HG02678 (cell line): ENCODE measurements around the gene SLC6A9.

Experiments used
- ATAC-seq: cut with Tn5 transposase; IDR thresholded peaks from one replicate; pipeline ENCODE4 v1.9.1; 2021; ENCODE audit warnings: mild to moderate bottlenecking, moderate library complexity; ENCODE audit not compliant: unreplicated experiment

Gene SLC6A9

GRCh38 chr1:43973981-43974442 lies 57.2 kb downstream of the SLC6A9 start:
- no peak for ATAC-seq

GRCh38 chr1:43971336-43971980 lies 59.8 kb downstream of the SLC6A9 start:
- ATAC-seq, result no peak

- ATAC-seq, result no peak
Measured at GRCh38 chr1:43970911-43971310, 60.4 kb downstream of the SLC6A9 start.

- no peak for ATAC-seq
Measured at GRCh38 chr1:43970502-43970901, 60.8 kb downstream of the SLC6A9 start.

- ATAC-seq, result peak; percentile 85
Measured at GRCh38 chr1:43969746-43970466, 61.4 kb downstream of the SLC6A9 start, which contains the start of gene DPH2. TSS of gene DPH2 (plus strand) at chr1:43970010. CDS start at chr1:43970176, 166 bp downstream.

- ATAC-seq, result no peak
Measured at GRCh38 chr1:43969416-43969745, 61.9 kb downstream of the SLC6A9 start.

- no peak for ATAC-seq
Measured at GRCh38 chr1:43968348-43968948, 62.8 kb downstream of the SLC6A9 start.

GRCh38 chr1:43965316-43965715 lies 65.9 kb downstream of the SLC6A9 start:
- no peak for ATAC-seq

- no peak for ATAC-seq
Measured at GRCh38 chr1:43963890-43964289, 67.4 kb downstream of the SLC6A9 start.

- no peak for ATAC-seq
Measured at GRCh38 chr1:43963006-43963405, 68.3 kb downstream of the SLC6A9 start.

- no peak for ATAC-seq
Measured at GRCh38 chr1:43962324-43962723, 68.9 kb downstream of the SLC6A9 start.

- ATAC-seq, result no peak
Measured at GRCh38 chr1:43961692-43962091, 69.6 kb downstream of the SLC6A9 start.

GRCh38 chr1:43960798-43961197 lies 70.5 kb downstream of the SLC6A9 start:
- ATAC-seq, result no peak

GRCh38 chr1:43958351-43959255 lies 72.7 kb downstream of the SLC6A9 start:
- ATAC-seq, result no peak

- ATAC-seq, result no peak
Measured at GRCh38 chr1:43957407-43958040, 73.7 kb downstream of the SLC6A9 start.

- ATAC-seq, result no peak
Measured at GRCh38 chr1:43956234-43956633, 75.0 kb downstream of the SLC6A9 start.

- ATAC-seq, result no peak
Measured at GRCh38 chr1:43954036-43954435, 77.2 kb downstream of the SLC6A9 start.

GRCh38 chr1:43953361-43953760 lies 77.9 kb downstream of the SLC6A9 start:
- no peak for ATAC-seq

- no peak for ATAC-seq
Measured at GRCh38 chr1:43952731-43953346, 78.4 kb downstream of the SLC6A9 start.
